ENCODE data around the gene LMLN.
A peak's percentile ranks its signal among the peaks of the same experiment; 100 is the strongest.
"Not testable (repeated sequence)": the region's sequence is repeated elsewhere in the genome, so short reads cannot be mapped to it uniquely, and the experiment has no call there.

The LMLN gene, protein sequence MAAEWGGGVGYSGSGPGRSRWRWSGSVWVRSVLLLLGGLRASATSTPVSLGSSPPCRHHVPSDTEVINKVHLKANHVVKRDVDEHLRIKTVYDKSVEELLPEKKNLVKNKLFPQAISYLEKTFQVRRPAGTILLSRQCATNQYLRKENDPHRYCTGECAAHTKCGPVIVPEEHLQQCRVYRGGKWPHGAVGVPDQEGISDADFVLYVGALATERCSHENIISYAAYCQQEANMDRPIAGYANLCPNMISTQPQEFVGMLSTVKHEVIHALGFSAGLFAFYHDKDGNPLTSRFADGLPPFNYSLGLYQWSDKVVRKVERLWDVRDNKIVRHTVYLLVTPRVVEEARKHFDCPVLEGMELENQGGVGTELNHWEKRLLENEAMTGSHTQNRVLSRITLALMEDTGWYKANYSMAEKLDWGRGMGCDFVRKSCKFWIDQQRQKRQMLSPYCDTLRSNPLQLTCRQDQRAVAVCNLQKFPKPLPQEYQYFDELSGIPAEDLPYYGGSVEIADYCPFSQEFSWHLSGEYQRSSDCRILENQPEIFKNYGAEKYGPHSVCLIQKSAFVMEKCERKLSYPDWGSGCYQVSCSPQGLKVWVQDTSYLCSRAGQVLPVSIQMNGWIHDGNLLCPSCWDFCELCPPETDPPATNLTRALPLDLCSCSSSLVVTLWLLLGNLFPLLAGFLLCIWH

DNA sequence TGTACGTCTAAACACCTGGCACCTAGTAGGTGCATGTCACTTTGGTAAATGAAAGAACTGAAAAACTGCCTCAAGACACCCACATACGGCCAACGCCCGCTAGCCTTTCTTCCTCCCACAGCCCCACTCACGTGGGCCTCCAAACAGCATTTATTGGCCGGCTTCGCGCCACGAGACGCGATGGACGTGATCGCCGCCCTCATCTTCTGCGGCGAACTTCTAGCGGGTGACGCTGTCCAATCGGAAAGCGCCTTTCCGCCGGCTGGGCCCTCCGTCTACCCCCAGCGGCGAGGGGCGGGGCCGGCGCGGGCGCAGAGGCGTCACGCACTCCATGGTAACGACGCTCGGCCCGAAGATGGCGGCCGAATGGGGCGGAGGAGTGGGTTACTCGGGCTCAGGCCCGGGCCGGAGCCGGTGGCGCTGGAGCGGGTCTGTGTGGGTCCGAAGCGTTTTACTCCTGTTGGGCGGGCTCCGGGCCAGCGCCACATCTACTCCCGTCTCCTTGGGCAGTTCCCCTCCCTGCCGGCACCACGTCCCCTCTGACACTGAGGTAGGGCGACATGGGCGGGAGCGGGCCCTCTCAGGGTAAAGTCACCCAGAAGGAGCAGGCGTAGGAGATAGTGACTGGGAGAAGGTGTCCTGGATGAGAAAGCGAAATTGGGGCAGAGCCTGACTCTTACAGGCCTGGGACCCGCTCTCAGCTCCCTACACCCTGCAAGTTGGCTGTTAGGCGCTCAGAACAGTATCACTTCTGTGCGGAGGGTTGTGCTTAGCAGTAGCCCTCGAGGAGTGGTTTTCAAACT is at the start of gene LMLN:
Gene LMLN, plus strand, starts transcription at position 327 of the 803 bp plus-strand sequence. Its CDS starts 29 bp downstream, at position 356.
- Histone ChIP-seq H3K9me3 (ENCODE audit: control insufficient read depth, low read length) (no peaks in the 10 kb centered on the region), H3K79me2 (no peaks in the 10 kb centered on the region), H3K4me2 (ENCODE audit: low read length) (peak within 1 kb of the TSS; percentile 84), H3K9ac (peak within 1 kb of the TSS; percentile 3), H3K4me1 (peaks cover 7% of the 10 kb centered on the region), H3K27ac (peak within 1 kb of the TSS; percentile 58), H2AFZ (peak within 1 kb of the TSS; percentile 89), H3K36me3 (ENCODE audit: control insufficient read depth, insufficient read depth, low read length) (no peaks in the 10 kb centered on the region), H3K27me3 (ENCODE audit: control insufficient read depth, insufficient read depth, low read length) (no peaks in the 10 kb centered on the region), H3K4me3 (ENCODE audit: low read depth, low read length) (peak within 1 kb of the TSS; percentile 95)
- TF ChIP-seq CTCF (IDR thresholded peaks at IDR 0.05) = peak; percentile 18

- H3K27ac ChIP-seq = no peak overlapping the region
- no peaks in the 10 kb centered on the region for H3K9me3 ChIP-seq (ENCODE audit: control insufficient read depth, low read length)
- no peak overlapping the region for H3K4me3 ChIP-seq (ENCODE audit: low read depth, low read length)
- TF ChIP-seq CTCF (IDR thresholded peaks at IDR 0.05) = no peak
- H3K4me1 ChIP-seq = no peaks in the 10 kb centered on the region
- H2AFZ ChIP-seq = no peak overlapping the region
- no peaks in the 10 kb centered on the region for H3K79me2 ChIP-seq
- H3K27me3 ChIP-seq (ENCODE audit: control insufficient read depth, insufficient read depth, low read length) = no peaks in the 10 kb centered on the region
- H3K36me3 ChIP-seq (ENCODE audit: control insufficient read depth, insufficient read depth, low read length) = no peaks in the 10 kb centered on the region
- no peak overlapping the region for H3K9ac ChIP-seq
- no peak overlapping the region for H3K4me2 ChIP-seq (ENCODE audit: low read length)
Observed at GRCh38 chr3:197912741-197913476, 47.1 kb upstream of the LMLN start.

DNA sequence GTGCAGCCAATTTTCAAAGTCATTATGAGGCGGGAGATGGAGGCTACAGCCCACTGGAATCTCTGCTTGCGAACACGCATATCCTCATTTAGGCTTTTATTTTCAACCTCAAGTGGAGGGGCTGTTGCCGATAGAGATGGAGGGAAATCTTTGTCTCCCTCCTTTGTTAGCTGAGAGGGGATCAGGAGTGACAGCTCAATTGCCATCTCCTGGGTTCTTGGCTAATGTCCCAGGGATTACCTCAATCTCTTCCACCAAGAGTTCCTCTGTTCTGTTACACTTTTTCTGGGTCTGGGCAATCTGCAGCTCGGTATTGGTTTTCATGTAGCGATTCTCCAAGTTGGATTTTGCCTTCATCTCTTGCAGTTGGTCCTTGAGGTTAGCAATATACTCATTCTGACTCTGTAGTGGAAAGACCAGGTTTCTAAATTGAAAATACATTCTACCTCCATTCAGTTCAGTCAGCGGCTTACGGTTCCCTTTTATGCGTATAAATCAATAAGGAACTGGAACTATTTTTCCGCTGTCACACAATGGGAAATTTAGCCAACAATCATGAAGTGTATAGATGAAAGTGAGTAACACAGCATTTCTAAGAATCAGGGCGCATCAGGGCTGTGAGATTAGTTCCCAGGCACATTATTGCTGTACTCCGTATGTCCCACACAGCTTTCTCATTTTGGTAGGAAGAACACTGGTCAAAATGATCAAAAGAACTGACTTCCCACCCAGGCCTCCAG is 46.2 kb upstream of the LMLN start:
- Histone ChIP-seq H3K27me3 (ENCODE audit: control insufficient read depth, insufficient read depth, low read length) (no peaks in the 10 kb centered on the region), H3K4me1 (no peaks in the 10 kb centered on the region), H3K36me3 (ENCODE audit: control insufficient read depth, insufficient read depth, low read length) (no peaks in the 10 kb centered on the region), H2AFZ (no peak overlapping the region), H3K9ac (no peak overlapping the region), H3K27ac (no peak overlapping the region), H3K4me3 (ENCODE audit: low read depth, low read length) (no peak overlapping the region), H3K4me2 (ENCODE audit: low read length) (no peak overlapping the region), H3K9me3 (ENCODE audit: control insufficient read depth, low read length) (no peaks in the 10 kb centered on the region), H3K79me2 (no peaks in the 10 kb centered on the region)
- no peak for TF ChIP-seq CTCF (IDR thresholded peaks at IDR 0.05)

DNA sequence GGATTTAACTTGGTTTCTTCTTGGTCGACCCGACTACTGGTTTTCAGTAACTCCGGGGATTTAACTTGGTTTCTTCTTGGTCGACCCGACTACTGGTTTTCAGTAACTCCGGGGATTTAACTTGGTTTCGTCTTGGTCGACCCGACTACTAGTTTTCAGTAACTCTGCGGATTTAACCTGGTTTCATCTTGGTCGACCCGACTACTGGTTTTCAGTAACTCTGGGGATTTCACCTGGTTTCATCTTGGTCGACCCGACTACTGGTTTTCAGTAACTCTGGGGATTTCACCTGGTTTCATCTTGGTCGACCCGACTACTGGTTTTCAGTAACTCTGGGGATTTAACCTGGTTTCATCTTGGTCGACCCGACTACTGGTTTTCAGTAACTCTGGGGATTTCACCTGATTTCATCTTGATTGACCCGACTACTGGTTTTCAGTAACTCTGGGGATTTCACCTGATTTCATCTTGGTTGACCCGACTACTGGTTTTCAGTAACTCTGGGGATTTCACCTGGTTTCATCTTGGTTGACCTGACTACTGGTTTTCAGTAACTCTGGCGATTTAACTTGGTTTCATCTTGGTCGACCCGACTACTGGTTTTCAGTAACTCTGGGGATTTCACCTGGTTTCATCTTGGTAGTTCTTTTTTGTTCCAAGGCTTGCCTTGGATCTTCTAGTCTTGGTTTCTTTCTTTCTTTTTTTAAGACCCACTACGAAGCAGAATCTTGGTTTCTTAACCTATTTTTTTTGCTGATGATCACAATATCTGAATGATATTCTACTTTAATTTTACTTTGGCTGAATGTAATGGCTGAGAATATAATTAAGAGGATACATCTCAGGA is 38.4 kb upstream of the LMLN start:
- not testable (repeated sequence) for H3K9me3 ChIP-seq (ENCODE audit: control insufficient read depth, low read length); H3K4me1 ChIP-seq; H2AFZ ChIP-seq; H3K27ac ChIP-seq; H3K4me3 ChIP-seq (ENCODE audit: low read depth, low read length); H3K9ac ChIP-seq; H3K4me2 ChIP-seq (ENCODE audit: low read length); H3K27me3 ChIP-seq (ENCODE audit: control insufficient read depth, insufficient read depth, low read length); H3K79me2 ChIP-seq; H3K36me3 ChIP-seq (ENCODE audit: control insufficient read depth, insufficient read depth, low read length)

All from parathyroid adenoma (tissue), 2 donors.